ENCODE data around the gene WWOX. TPM values are rescaled to one million over a fixed set of nuclear protein-coding genes. Genes with fewer than 3 reads are reported as not detected.

The WWOX gene
- total RNA-seq, 4 donors from 2014 or later: 76.8 to 102 (median 83.6) TPM

- DNase-seq (ENCODE audit: low spot score in 2 of 2): no peak
- TF ChIP-seq EP300 (IDR thresholded peaks at IDR 0.05) (no peak), POLR2A (IDR thresholded peaks at IDR 0.05) (no peak), CTCF (IDR thresholded peaks at IDR 0.05) (no peak)
- Histone ChIP-seq H3K9me3 (no peaks in the 10 kb centered on the region), H3K27me3 (no peaks in the 10 kb centered on the region), H3K4me3 (no peak overlapping the region), H3K36me3 (no peaks in the 10 kb centered on the region), H3K4me1 (peaks cover 0 to 6% (median 0%) of the 10 kb centered on the region in 4 donors), H3K27ac (no peak overlapping the region)
- whole genome bisulfite sequencing, 2 donors: 96 to 97% methylated on average over 2 of the region's 2 CpGs
Observed at GRCh38 chr16:78862022-78862421, 762.6 kb downstream of the WWOX start.

- 37 to 38% methylated on average over 6 of the region's 6 CpGs for WGBS, 2 donors
- TF ChIP-seq POLR2A (IDR thresholded peaks at IDR 0.05): no peak
- TF ChIP-seq CTCF (IDR thresholded peaks at IDR 0.05): no peak
- TF ChIP-seq EP300 (IDR thresholded peaks at IDR 0.05): no peak
- Histone ChIP-seq H3K27ac (no peak overlapping the region), H3K4me1 (peaks cover 0 to 6% (median 0%) of the 10 kb centered on the region in 4 donors), H3K4me3 (no peak overlapping the region), H3K27me3 (no peaks in the 10 kb centered on the region), H3K36me3 (no peaks in the 10 kb centered on the region), H3K9me3 (no peaks in the 10 kb centered on the region)
- no peak for DNase-seq (ENCODE audit: low spot score in 2 of 2)
Observed at GRCh38 chr16:78866521-78866920, 767.1 kb downstream of the WWOX start.

GRCh38 chr16:78869492-78869891, 770.0 kb downstream of the WWOX start:
- H3K27ac ChIP-seq: no peak overlapping the region
- WGBS, 2 donors: 86 to 89% methylated on average over 7 of the region's 7 CpGs
- H3K4me1 ChIP-seq: peaks cover 0 to 6% (median 0%) of the 10 kb centered on the region in 4 donors
- no peaks in the 10 kb centered on the region for H3K36me3 ChIP-seq
- TF ChIP-seq CTCF (IDR thresholded peaks at IDR 0.05): no peak
- no peak for TF ChIP-seq POLR2A (IDR thresholded peaks at IDR 0.05)
- TF ChIP-seq EP300 (IDR thresholded peaks at IDR 0.05): no peak
- no peaks in the 10 kb centered on the region for H3K9me3 ChIP-seq
- no peaks in the 10 kb centered on the region for H3K27me3 ChIP-seq
- DNase-seq (ENCODE audit: low spot score in 2 of 2): no peak
- no peak overlapping the region for H3K4me3 ChIP-seq

- Histone ChIP-seq H3K9me3 (no peaks in the 10 kb centered on the region), H3K36me3 (no peaks in the 10 kb centered on the region), H3K4me1 (peaks cover 0 to 6% (median 0%) of the 10 kb centered on the region in 4 donors), H3K4me3 (no peak overlapping the region), H3K27me3 (no peaks in the 10 kb centered on the region), H3K27ac (no peak overlapping the region)
- TF ChIP-seq CTCF (IDR thresholded peaks at IDR 0.05) (no peak), POLR2A (IDR thresholded peaks at IDR 0.05) (no peak), EP300 (IDR thresholded peaks at IDR 0.05) (no peak)
- 93 to 94% methylated on average over 4 of the region's 4 CpGs for WGBS, 2 donors
- DNase-seq (ENCODE audit: low spot score in 2 of 2): no peak
Observed at GRCh38 chr16:78871241-78871640, 771.8 kb downstream of the WWOX start.

- H3K4me3 ChIP-seq: no peak overlapping the region
- H3K36me3 ChIP-seq: no peaks in the 10 kb centered on the region
- WGBS, 2 donors: 62 to 73% methylated on average over 2 of the region's 2 CpGs
- no peaks in the 10 kb centered on the region for H3K27me3 ChIP-seq
- no peaks in the 10 kb centered on the region for H3K9me3 ChIP-seq
- TF ChIP-seq EP300 (IDR thresholded peaks at IDR 0.05): no peak
- no peak for TF ChIP-seq CTCF (IDR thresholded peaks at IDR 0.05)
- no peak for TF ChIP-seq POLR2A (IDR thresholded peaks at IDR 0.05)
- DNase-seq (ENCODE audit: low spot score in 2 of 2): no peak
- H3K27ac ChIP-seq: no peak overlapping the region
- H3K4me1 ChIP-seq: no peaks in the 10 kb centered on the region
Observed at GRCh38 chr16:78876671-78877070, 777.2 kb downstream of the WWOX start.
